AG09319 (cell line): ENCODE data around the gene GHDC.
"Not testable (repeated sequence)": the region's sequence is repeated elsewhere in the genome, so short reads cannot be mapped to it uniquely, and the experiment has no call there.

Experiments used
- DNase-seq: peaks from one replicate; pipeline ENCODE4 v3.0.0-alpha.2; 2010; ENCODE audit warnings: low read depth; ENCODE audit errors: extremely low read depth
- TF ChIP-seq, protein P1 (sequence below): IDR thresholded peaks from 2 replicates; pipeline ENCODE4 v1.5.1; 2011; ENCODE audit warnings: low read depth, mild to moderate bottlenecking, inconsistent platforms, low read length, moderate library complexity

Gene GHDC

GRCh38 chr17:42233156-42233555, 38.9 kb upstream of the GHDC start:
- TF ChIP-seq, protein P1, sequence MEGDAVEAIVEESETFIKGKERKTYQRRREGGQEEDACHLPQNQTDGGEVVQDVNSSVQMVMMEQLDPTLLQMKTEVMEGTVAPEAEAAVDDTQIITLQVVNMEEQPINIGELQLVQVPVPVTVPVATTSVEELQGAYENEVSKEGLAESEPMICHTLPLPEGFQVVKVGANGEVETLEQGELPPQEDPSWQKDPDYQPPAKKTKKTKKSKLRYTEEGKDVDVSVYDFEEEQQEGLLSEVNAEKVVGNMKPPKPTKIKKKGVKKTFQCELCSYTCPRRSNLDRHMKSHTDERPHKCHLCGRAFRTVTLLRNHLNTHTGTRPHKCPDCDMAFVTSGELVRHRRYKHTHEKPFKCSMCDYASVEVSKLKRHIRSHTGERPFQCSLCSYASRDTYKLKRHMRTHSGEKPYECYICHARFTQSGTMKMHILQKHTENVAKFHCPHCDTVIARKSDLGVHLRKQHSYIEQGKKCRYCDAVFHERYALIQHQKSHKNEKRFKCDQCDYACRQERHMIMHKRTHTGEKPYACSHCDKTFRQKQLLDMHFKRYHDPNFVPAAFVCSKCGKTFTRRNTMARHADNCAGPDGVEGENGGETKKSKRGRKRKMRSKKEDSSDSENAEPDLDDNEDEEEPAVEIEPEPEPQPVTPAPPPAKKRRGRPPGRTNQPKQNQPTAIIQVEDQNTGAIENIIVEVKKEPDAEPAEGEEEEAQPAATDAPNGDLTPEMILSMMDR, result no peak

DNA sequence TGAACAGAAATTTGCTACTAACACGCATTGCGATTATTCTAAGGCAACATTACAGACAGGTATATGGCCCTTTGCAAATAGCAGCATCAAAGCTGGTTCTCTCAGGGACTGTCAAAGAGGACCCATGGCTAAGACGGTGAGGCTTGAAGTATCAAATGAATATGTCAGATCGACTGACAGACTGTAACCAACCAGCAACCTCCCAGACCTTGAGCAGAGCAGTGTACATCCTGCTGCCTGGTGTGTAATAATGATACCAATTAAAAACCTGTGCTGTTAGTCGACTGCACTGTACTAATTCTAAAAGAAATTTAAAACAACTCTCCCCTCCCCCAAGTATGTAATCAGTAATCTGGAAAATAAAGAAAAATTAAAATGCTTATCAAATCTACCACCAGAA, 35.9 kb upstream of the GHDC start:
- DNase-seq, result no peak

More at GRCh38 chr17:42233156-42233555, 38.9 kb upstream of the GHDC start:
- no peak for DNase-seq

DNA sequence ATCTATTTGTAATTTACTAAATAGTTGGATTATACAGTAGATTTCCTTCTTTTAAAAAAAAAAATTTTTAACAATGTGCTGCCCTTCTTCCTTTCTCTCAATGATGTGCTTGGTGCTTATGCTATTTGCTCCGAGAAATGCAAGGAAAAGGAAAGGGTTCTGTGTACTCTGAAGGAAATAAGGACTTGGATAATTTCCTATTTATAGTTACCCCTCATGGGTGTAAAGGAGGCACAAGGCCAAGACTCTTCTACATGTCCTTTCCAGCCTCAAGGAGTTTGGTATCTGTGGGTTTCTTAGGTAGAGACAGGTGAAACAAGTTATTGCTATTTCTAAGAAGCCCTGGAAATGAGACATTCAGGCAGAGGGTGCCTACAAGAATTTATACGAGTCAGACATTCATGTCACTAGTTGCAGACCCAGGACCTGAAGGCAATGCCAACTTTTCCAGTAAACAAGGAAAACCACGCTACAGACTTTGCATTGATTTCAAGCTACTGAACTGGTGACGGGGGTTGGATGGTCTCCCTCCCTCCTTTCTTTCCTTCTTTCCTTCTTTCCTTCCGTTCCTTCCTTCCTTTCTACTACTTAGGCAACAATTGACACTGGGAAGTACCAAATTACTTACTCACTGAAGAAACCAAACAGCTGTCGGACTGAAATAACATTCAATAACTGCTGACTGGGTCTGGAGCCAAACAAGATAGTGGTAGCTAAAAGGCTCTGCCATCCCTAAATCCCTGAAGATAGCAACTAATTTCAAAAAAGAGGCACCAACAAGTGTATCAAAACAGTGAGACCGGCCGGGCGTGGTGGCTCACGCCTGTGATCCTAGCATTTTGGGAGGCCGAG, 33.8 kb upstream of the GHDC start:
- no peak for DNase-seq
- TF ChIP-seq, protein P1, result no peak

More for the DNA sequence above, 35.9 kb upstream of the GHDC start:
- TF ChIP-seq, protein P1, result no peak

GRCh38 chr17:42225646-42226045, 31.4 kb upstream of the GHDC start:
- TF ChIP-seq, protein P1, result no peak
- no peak for DNase-seq

- DNase-seq, result no peak
- TF ChIP-seq, protein P1, result no peak
These were observed 30.4 kb upstream of the GHDC start for GRCh38 chr17:42224651-42225050.

GRCh38 chr17:42221886-42222745, 27.8 kb upstream of the GHDC start:
- TF ChIP-seq, protein P1, result peak; percentile 72
- no peak for DNase-seq

DNA sequence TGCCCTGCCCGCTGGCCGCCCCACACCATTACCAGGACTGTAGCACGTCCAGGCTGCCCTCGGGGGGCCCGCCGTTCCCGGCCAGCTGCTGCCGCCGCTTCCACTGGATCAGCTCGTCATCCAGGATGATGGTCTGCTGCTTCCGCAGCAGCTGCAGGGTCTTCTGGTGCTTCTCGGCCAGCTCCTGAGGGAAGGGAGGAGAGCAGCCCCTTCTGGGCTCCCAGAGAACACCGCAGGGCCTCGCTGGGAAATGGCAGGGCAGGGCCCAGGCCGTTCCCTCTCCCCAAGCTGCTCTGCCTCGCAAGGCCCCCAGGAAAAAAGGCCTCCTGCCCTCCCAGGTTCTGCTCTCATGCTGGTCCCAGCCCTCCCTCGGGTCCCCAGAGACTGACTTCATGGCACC, 25.0 kb upstream of the GHDC start:
- not testable (repeated sequence) for DNase-seq
